K562 (cell line): Measurements from ENCODE around the gene IGFBP4. TPM values are rescaled to one million over a fixed set of nuclear protein-coding genes. Genes with fewer than 3 reads are reported as not detected.
A peak's percentile ranks its signal among the peaks of the same experiment; 100 is the strongest.

Source experiments
- GTF2F1 ChIP-seq: IDR thresholded peaks from 2 replicates; pipeline ENCODE4 v1.6.1; 2011; ENCODE audit warnings: low read depth, low read length, improper control_type of control experiment
- HBP1 ChIP-seq: fragments of 450-650 bp; formaldehyde crosslinking; IDR thresholded peaks from 2 replicates; pipeline ENCODE4 v1.4.0; 2022; ENCODE audit warnings: missing genetic modification characterization
- HIVEP1 ChIP-seq: fragments of 250-450 bp; sonication (Bioruptor Pico); IDR thresholded peaks from 2 replicates; pipeline ENCODE4 v1.4.0; 2020; ENCODE audit warnings: mild to moderate bottlenecking
- HMBOX1 ChIP-seq: sonication (generic); IDR thresholded peaks from 2 replicates; pipeline ENCODE4 v1.6.1; 2016
- HMGXB4 ChIP-seq: sonication (generic); formaldehyde crosslinking; IDR thresholded peaks from 2 replicates; pipeline ENCODE4 v1.8.1; 2023; ENCODE audit warnings: mild to moderate bottlenecking, missing genetic modification reagents
- MAFK ChIP-seq: IDR thresholded peaks from 2 replicates; pipeline ENCODE4 v1.6.1; 2011; ENCODE audit warnings: low read length, improper control_type of control experiment
- MAZ ChIP-seq, 2 experiments: fragments of 450-650 bp in 1 of 2; sonication (generic) in 1 of 2; formaldehyde crosslinking; IDR thresholded peaks in 1 of 2; conservative IDR thresholded peaks in 1 of 2; 2 replicates each; pipeline versions ENCODE4 v1.4.0 to v1.5.0; 2020; ENCODE audit warnings: mild to moderate bottlenecking in 1 of 2, missing genetic modification reagents in 1 of 2
- MGA ChIP-seq: fragments of 450-650 bp; IDR thresholded peaks from 2 replicates; pipeline ENCODE4 v1.6.1; 2016; ENCODE audit warnings: mild to moderate bottlenecking, moderate library complexity
- SIN3B ChIP-seq: fragments of 450-650 bp; IDR thresholded peaks from 2 replicates; pipeline ENCODE4 v1.6.1; 2017; ENCODE audit warnings: low read depth, mild to moderate bottlenecking, moderate library complexity
- SIX5 ChIP-seq, 2 experiments: IDR thresholded peaks; 2 replicates each; pipeline ENCODE4 v1.6.1; 2011; ENCODE audit warnings: low read length in 2 of 2, borderline replicate concordance in 1 of 2, low read depth in 1 of 2, mild to moderate bottlenecking in 1 of 2, moderate library complexity in 1 of 2; ENCODE audit not compliant: insufficient read depth in 1 of 2
- SMARCC2 ChIP-seq: fragments of 450-650 bp; IDR thresholded peaks from 2 replicates; pipeline ENCODE4 v1.6.1; 2017; ENCODE audit warnings: antibody characterized with exemption, moderate library complexity, mild to moderate bottlenecking, low read depth
- TFAM ChIP-seq: fragments of 250-450 bp; sonication (Bioruptor Pico); conservative IDR thresholded peaks from 2 replicates; pipeline ENCODE4 v1.5.0; 2021; ENCODE audit warnings: mild to moderate bottlenecking, moderate library complexity
- ZZZ3 ChIP-seq: fragments of 450-650 bp; IDR thresholded peaks from 2 replicates; pipeline ENCODE4 v1.6.1; 2016; ENCODE audit warnings: antibody characterized with exemption, mild to moderate bottlenecking, moderate library complexity
- polyA plus RNA-seq, 8 experiments: library from polyadenylated mRNA; depleted of rRNA in 4 of 8; stranded (reverse) in 5 of 8; unstranded in 3 of 8; fragments of >200 nt; fragmentation: Nextera tagmentation in 2 of 8; fragmentation: Illumina TruSeq in 1 of 8; extraction: Ambion mirVana in 2 of 8; extraction: Trizol in 1 of 8; gene quantifications; 2 replicates each; pipeline versions ENCODE4 v1.2.1 to v1.2.3, GENCODE V29; 2011 to 2014; ENCODE audit warnings: inconsistent platforms in 1 of 8, missing spikeins in 1 of 8
- total RNA-seq, 7 experiments: library from RNA; depleted of rRNA in 6 of 7; stranded (reverse); fragments of >200 nt in 6 of 7; fragmentation: Illumina TruSeq in 2 of 7; extraction: Trizol in 2 of 7; gene quantifications; 2 replicates each; pipeline versions ENCODE4 v1.2.1 to v1.2.3, GENCODE V29; 2011 to 2021; ENCODE audit warnings: low replicate concordance in 1 of 7

Gene IGFBP4
- total and polyA plus RNA-seq, 9 of the 15 experiments (the other 6 are each of a cell fraction or from before 2014, with no cell fraction given), result 8.8 to 99.8 (median 18.6) TPM

GRCh38 chr17:40417258-40417608, 26.0 kb upstream of the IGFBP4 start (continued):
- TF ChIP-seq HMGXB4 (CRISPR knock-in tag) (0 out of 2 replicates have a peak, but pooled peaks have one; percentile 76), SIX5 (IDR thresholded peaks at IDR 0.05; ENCODE audit: borderline replicate concordance in 1 of 2, insufficient read depth in 1 of 2, low read depth in 1 of 2, low read length in 2 of 2) (no peak), HIVEP1 (CRISPR knock-in tag) (no peak), ZZZ3 (no peak), MAFK (no peak), GTF2F1 (no peak), HMBOX1 (no peak), MGA (no peak), SIN3B (no peak), SMARCC2 (0 out of 2 replicates have a peak, but pooled peaks have one; percentile 35), MAZ (CRISPR knock-in tag; conservative IDR thresholded peaks at IDR 0.05 in 1 of 2, IDR thresholded peaks at IDR 0.05 in 1 of 2) (0 out of 4 replicates have a peak, but pooled peaks of 1 of the 2 experiments have one; percentile 2), TFAM (CRISPR knock-in tag) (no peak), HBP1 (CRISPR knock-in tag) (no peak)
